OCI-LY1 (cell line): ENCODE data around the gene OTUB1.
"Not testable (repeated sequence)": the region's sequence is repeated elsewhere in the genome, so short reads cannot be mapped to it uniquely, and the experiment has no call there.

Source experiments
- H2AFZ ChIP-seq: fragments of 200-600 bp; sonication (generic), shearing (Covaris generic); 2 replicates; pipeline ENCODE4 v1.6.0; 2014; ENCODE audit warnings: antibody characterized with exemption, mild to moderate bottlenecking, low read length
- H3F3A ChIP-seq: fragments of 200-600 bp; sonication (generic), shearing (Covaris generic); 2 replicates; pipeline ENCODE4 v1.6.0; 2014; ENCODE audit warnings: mild to moderate bottlenecking, antibody characterized with exemption, low read length, moderate library complexity; ENCODE audit not compliant: insufficient read depth
- H3K27ac ChIP-seq: fragments of 200-600 bp; sonication (generic); 2 replicates; pipeline ENCODE4 v1.5.1; 2014; ENCODE audit warnings: low read length, mixed run types, mild to moderate bottlenecking, low read depth; ENCODE audit not compliant: poor library complexity, severe bottlenecking
- H3K27me3 ChIP-seq: fragments of 200-600 bp; sonication (generic); 2 replicates; pipeline ENCODE4 v1.6.0; 2014; ENCODE audit warnings: antibody characterized with exemption, mild to moderate bottlenecking, low read length, moderate library complexity; ENCODE audit not compliant: insufficient read depth
- H3K36me3 ChIP-seq: fragments of 200-600 bp; sonication (generic); 2 replicates; pipeline ENCODE4 v1.6.1; 2014; ENCODE audit warnings: mild to moderate bottlenecking, antibody characterized with exemption, low read length, moderate library complexity, mixed read lengths; ENCODE audit not compliant: insufficient read depth
- H3K4me1 ChIP-seq: fragments of 200-600 bp; sonication (generic); 2 replicates; pipeline ENCODE4 v1.5.1; 2014; ENCODE audit warnings: mild to moderate bottlenecking, low read length, moderate library complexity; ENCODE audit not compliant: insufficient read depth, severe bottlenecking
- H3K4me2 ChIP-seq: fragments of 200-600 bp; sonication (generic), shearing (Covaris generic); 2 replicates; pipeline ENCODE4 v1.6.1; 2014; ENCODE audit warnings: low read length
- H3K4me3 ChIP-seq: fragments of 200-600 bp; sonication (generic); 2 replicates; pipeline ENCODE4 v1.5.1; 2014; ENCODE audit warnings: low read length, low read depth, mild to moderate bottlenecking, mixed read lengths; ENCODE audit not compliant: poor library complexity, severe bottlenecking
- H3K79me2 ChIP-seq: fragments of 200-600 bp; shearing (Covaris generic); 2 replicates; pipeline ENCODE4 v1.6.1; 2016; ENCODE audit warnings: mixed run types, low read length, mixed read lengths; ENCODE audit not compliant: insufficient read depth
- H3K9ac ChIP-seq: fragments of 200-600 bp; sonication (generic), shearing (Covaris generic); 2 replicates; pipeline ENCODE4 v1.6.1; 2014; ENCODE audit warnings: mild to moderate bottlenecking, low read length, mixed read lengths
- H3K9me2 ChIP-seq: fragments of 200-600 bp; sonication (generic), shearing (Covaris generic); 2 replicates; pipeline ENCODE4 v1.6.1; 2014; ENCODE audit warnings: low read depth, mild to moderate bottlenecking, low read length, mixed read lengths
- H3K9me3 ChIP-seq: fragments of 200-600 bp; shearing (Covaris generic); 2 replicates; pipeline ENCODE4 v1.6.1; 2014; ENCODE audit warnings: low read length, mixed read lengths
- H4K20me1 ChIP-seq: fragments of 200-600 bp; sonication (generic), shearing (Covaris generic); 2 replicates; pipeline ENCODE4 v1.6.0; 2016; ENCODE audit warnings: mild to moderate bottlenecking, low read length; ENCODE audit not compliant: insufficient read depth
- CTCF ChIP-seq: fragments of 200-600 bp; sonication (generic), shearing (Covaris generic); IDR thresholded peaks from 2 replicates; pipeline ENCODE4 v1.5.1; 2017; ENCODE audit warnings: mild to moderate bottlenecking, antibody characterized with exemption, low read length, moderate library complexity, mixed read lengths
- EZH2 ChIP-seq: fragments of 200-600 bp; sonication (generic), shearing (Covaris generic); IDR thresholded peaks from 2 replicates; pipeline ENCODE4 v1.8.0; 2017; ENCODE audit warnings: borderline replicate concordance, mixed run types, mild to moderate bottlenecking, antibody characterized with exemption, low read length, moderate library complexity, mixed read lengths

OTUB1 gene

DNA sequence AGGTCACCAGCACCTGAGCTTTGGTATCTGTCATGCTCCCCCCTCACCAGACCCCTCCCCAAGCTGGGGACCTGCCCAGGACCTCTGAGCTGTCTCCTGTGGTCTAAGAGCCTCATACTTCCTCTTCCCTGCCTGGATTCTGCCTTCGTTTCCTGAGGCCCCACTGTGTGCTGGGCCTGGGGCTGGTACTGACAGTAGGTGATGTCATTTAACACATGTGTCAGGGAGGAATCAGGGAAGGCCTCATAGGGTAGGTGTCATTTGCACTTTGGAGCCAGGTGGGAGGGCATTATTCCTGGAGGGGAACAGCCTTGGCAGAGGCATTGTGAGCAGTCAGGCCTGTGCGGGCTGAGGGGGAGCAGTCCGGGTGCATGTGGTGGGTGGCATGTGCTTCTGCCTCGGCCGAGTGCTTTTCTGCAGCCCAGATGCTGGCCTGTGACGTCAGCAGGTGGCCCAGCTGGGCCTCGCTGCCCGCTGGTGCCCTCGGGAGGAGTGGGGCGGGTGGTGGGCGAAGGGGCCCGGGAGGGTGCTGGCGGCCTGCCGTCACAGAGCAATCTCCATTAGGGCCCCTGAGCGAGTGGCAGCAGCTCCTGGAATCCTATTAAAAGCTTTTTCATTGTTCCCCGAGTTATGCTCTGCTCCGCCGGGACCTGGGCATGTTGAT, 58.6 kb downstream of the OTUB1 start:
- TF ChIP-seq EZH2 (no peak), CTCF (no peak)

GRCh38 chr11:64045700-64046099, 59.5 kb downstream of the OTUB1 start:
- TF ChIP-seq EZH2 (no peak), CTCF (no peak)
- Histone ChIP-seq H3K27ac (no peak overlapping the region), H3K9me2 (no peaks in the 10 kb centered on the region), H3K79me2 (no peaks in the 10 kb centered on the region), H3K9ac (no peak overlapping the region), H2AFZ (no peak overlapping the region), H3K27me3 (no peaks in the 10 kb centered on the region; the same call in 1 of the 2 replicates), H4K20me1 (no peaks in the 10 kb centered on the region), H3K36me3 (no peaks in the 10 kb centered on the region), H3K9me3 (no peaks in the 10 kb centered on the region), H3K4me2 (no peak overlapping the region), H3K4me3 (no peak overlapping the region), H3F3A (no peaks in the 10 kb centered on the region), H3K4me1 (no peaks in the 10 kb centered on the region)

More for the DNA sequence above, 58.6 kb downstream of the OTUB1 start:
- Histone ChIP-seq H3K79me2 (no peaks in the 10 kb centered on the region), H3K9ac (no peak overlapping the region), H3K4me2 (no peak overlapping the region), H3K9me2 (no peaks in the 10 kb centered on the region), H3F3A (no peaks in the 10 kb centered on the region), H3K9me3 (no peaks in the 10 kb centered on the region), H3K27me3 (no peaks in the 10 kb centered on the region; the same call in 1 of the 2 replicates), H3K4me1 (no peaks in the 10 kb centered on the region), H3K27ac (no peak overlapping the region), H3K4me3 (no peak overlapping the region), H4K20me1 (no peaks in the 10 kb centered on the region), H2AFZ (no peak overlapping the region), H3K36me3 (no peaks in the 10 kb centered on the region)

- H3K27me3 ChIP-seq, H3K27ac ChIP-seq, H3K36me3 ChIP-seq, H3K4me2 ChIP-seq, H3K9ac ChIP-seq, H4K20me1 ChIP-seq, H3K79me2 ChIP-seq, H2AFZ ChIP-seq, H3F3A ChIP-seq, H3K4me3 ChIP-seq, H3K9me2 ChIP-seq, H3K9me3 ChIP-seq, H3K4me1 ChIP-seq: not testable (repeated sequence)
Measured at GRCh38 chr11:64047373-64047772, 61.1 kb downstream of the OTUB1 start.
